Colonic mucosa (tissue), 4 donors: ENCODE measurements around the gene DNASE1L1. TPM values are rescaled to one million over a fixed set of nuclear protein-coding genes. Genes with fewer than 3 reads are reported as not detected.
"Not testable (repeated sequence)": the region's sequence is repeated elsewhere in the genome, so short reads cannot be mapped to it uniquely, and the experiment has no call there.

Source experiments
- DNase-seq: peaks from one replicate; pipeline ENCODE4 v3.0.0-alpha.2; 2020
- H3K27ac ChIP-seq: fragments of 200-600 bp; one replicate; pipeline ENCODE4 v1.8.0; 2021
- H3K27me3 ChIP-seq: fragments of 200-600 bp; one replicate; pipeline ENCODE4 v1.8.0; 2021
- H3K36me3 ChIP-seq: fragments of 200-600 bp; one replicate; pipeline ENCODE4 v1.8.0; 2021
- H3K4me1 ChIP-seq: fragments of 200-600 bp; one replicate; pipeline ENCODE4 v1.8.0; 2021; ENCODE audit warnings: mild to moderate bottlenecking
- H3K4me3 ChIP-seq: fragments of 200-600 bp; one replicate; pipeline ENCODE4 v1.8.0; 2021
- H3K9ac ChIP-seq, 2 donors: one replicate each; pipeline ENCODE4 v1.7.0; 2013; ENCODE audit warnings: control low read depth in 2 of 2, low read depth in 2 of 2, low read length in 2 of 2
- H3K9me3 ChIP-seq: fragments of 200-600 bp; one replicate; pipeline ENCODE4 v1.8.0; 2021
- CTCF ChIP-seq: fragments of 200-600 bp; IDR thresholded peaks from one replicate; pipeline ENCODE4 v1.8.0; 2022; ENCODE audit warnings: antibody characterized with exemption, mild to moderate bottlenecking
- intact Hi-C: fragments of 100-400 bp; cut with DNase I; formaldehyde crosslinking; loops from one replicate; pipeline ENCODE4 v1.14.1; 2022
- total RNA-seq, 2 donors: library from RNA; stranded (reverse); fragmentation: NEBNext Ultra II Directional in 1 of 2; extraction: Animal tissue kit (Norgen Biotek cat#: 25700) in 1 of 2; gene quantifications; one replicate each; pipeline ENCODE4 v1.2.1, GENCODE V29; 2021
- donor health status: healthy.
- donor health status: DM: no; HTN: no; CAD: no.
- donor health status: DM: no; HTN: no; CAD: no.

Gene DNASE1L1
- total RNA-seq, 2 donors from 2014 or later: 19.1 to 29.2 TPM

GRCh38 chrX:154388094-154388493, 21.0 kb downstream of the DNASE1L1 start:
- H3K4me1 ChIP-seq, H3K9me3 ChIP-seq, DNase-seq, H3K4me3 ChIP-seq, H3K27me3 ChIP-seq, H3K9ac ChIP-seq, intact Hi-C loops, H3K36me3 ChIP-seq, H3K27ac ChIP-seq: not testable (repeated sequence)

- H3K36me3 ChIP-seq: no peaks in the 10 kb centered on the region
- no peak overlapping the region for H3K9ac ChIP-seq
- H3K4me1 ChIP-seq: no peaks in the 10 kb centered on the region
- intact Hi-C loops: no loop called here
- TF ChIP-seq CTCF: no peak
- H3K27me3 ChIP-seq: no peaks in the 10 kb centered on the region
- no peak overlapping the region for H3K27ac ChIP-seq
- no peak for DNase-seq
- no peak overlapping the region for H3K4me3 ChIP-seq
- H3K9me3 ChIP-seq: no peaks in the 10 kb centered on the region
These were observed 24.7 kb downstream of the DNASE1L1 start for GRCh38 chrX:154384284-154384892.

GRCh38 chrX:154383359-154384283, 25.4 kb downstream of the DNASE1L1 start:
- Histone ChIP-seq H3K27ac (no peak overlapping the region), H3K27me3 (no peaks in the 10 kb centered on the region), H3K4me1 (no peaks in the 10 kb centered on the region), H3K9me3 (no peaks in the 10 kb centered on the region), H3K36me3 (no peaks in the 10 kb centered on the region), H3K9ac (no peak overlapping the region), H3K4me3 (no peak overlapping the region)
- DNase-seq: no peak
- no peak for TF ChIP-seq CTCF
- intact Hi-C loops: no loop called here

- H3K27ac ChIP-seq: no peak overlapping the region
- no peaks in the 10 kb centered on the region for H3K9me3 ChIP-seq
- no peak overlapping the region for H3K4me3 ChIP-seq
- H3K4me1 ChIP-seq: no peaks in the 10 kb centered on the region
- TF ChIP-seq CTCF: no peak
- no peaks in the 10 kb centered on the region for H3K27me3 ChIP-seq
- H3K36me3 ChIP-seq: no peaks in the 10 kb centered on the region
- no peak for DNase-seq
- intact Hi-C loops: no loop called here
- no peak overlapping the region for H3K9ac ChIP-seq
These were observed 26.5 kb downstream of the DNASE1L1 start for GRCh38 chrX:154382483-154383069.

- no peak overlapping the region for H3K27ac ChIP-seq
- no peaks in the 10 kb centered on the region for H3K9me3 ChIP-seq
- H3K27me3 ChIP-seq: no peaks in the 10 kb centered on the region
- no peak overlapping the region for H3K9ac ChIP-seq
- intact Hi-C loops: no loop called here
- no peak overlapping the region for H3K4me3 ChIP-seq
- no peak for TF ChIP-seq CTCF
- H3K36me3 ChIP-seq: no peaks in the 10 kb centered on the region
- no peaks in the 10 kb centered on the region for H3K4me1 ChIP-seq
- no peak for DNase-seq
These were observed 27.8 kb downstream of the DNASE1L1 start for GRCh38 chrX:154381271-154381670.
